Measurements from ENCODE around the gene DENR. TPM values are rescaled to one million over a fixed set of nuclear protein-coding genes. Genes with fewer than 3 reads are reported as not detected.
"Not testable (repeated sequence)": the region's sequence is repeated elsewhere in the genome, so short reads cannot be mapped to it uniquely, and the experiment has no call there.

Gene DENR
- polyA plus RNA-seq, 1 donor from 2014 or later: 85.1 TPM

GRCh38 chr12:122803937-122804336, 51.3 kb downstream of the DENR start:
- TF ChIP-seq SMC3 (conservative IDR thresholded peaks at IDR 0.05; ENCODE audit: poor library complexity) (no peak), POLR2AphosphoS5 (IDR thresholded peaks at IDR 0.05) (no peak), EP300 (conservative IDR thresholded peaks at IDR 0.05; ENCODE audit: poor library complexity, severe bottlenecking) (no peak), MXI1 (conservative IDR thresholded peaks at IDR 0.05; ENCODE audit: poor library complexity, severe bottlenecking) (no peak), TAF1 (IDR thresholded peaks at IDR 0.05; ENCODE audit: low read depth) (no peak), EZH2 (IDR thresholded peaks at IDR 0.05; ENCODE audit: borderline replicate concordance, insufficient read depth, low read length, poor library complexity, severe bottlenecking) (no peak), REST (IDR thresholded peaks at IDR 0.05; ENCODE audit: borderline replicate concordance) (no peak), CTCF (IDR thresholded peaks at IDR 0.05; ENCODE audit: poor library complexity, severe bottlenecking) (no peak), RAD21 (conservative IDR thresholded peaks at IDR 0.05) (no peak)

GRCh38 chr12:122804957-122805356, 52.3 kb downstream of the DENR start:
- H3K27me3 ChIP-seq (ENCODE audit: insufficient read depth, low read depth, low read length); H4K20me1 ChIP-seq (ENCODE audit: insufficient read depth); H3K79me2 ChIP-seq (replicated peaks; ENCODE audit: insufficient read depth, low read length); H3K4me3 ChIP-seq (ENCODE audit: low read length); H3K36me3 ChIP-seq (ENCODE audit: insufficient read depth, low read length); H3K9me3 ChIP-seq (ENCODE audit: low read length); H3K9me2 ChIP-seq (ENCODE audit: insufficient read depth, low read length); H3K4me2 ChIP-seq (ENCODE audit: low read length); H3F3A ChIP-seq (ENCODE audit: insufficient read depth, low read length, poor library complexity, severe bottlenecking); H2AFZ ChIP-seq (ENCODE audit: low read depth, low read length); H3K27ac ChIP-seq (ENCODE audit: low read length); H3K9ac ChIP-seq (ENCODE audit: low read length): not testable (repeated sequence)

More at GRCh38 chr12:122803937-122804336, 51.3 kb downstream of the DENR start:
- Histone ChIP-seq H3K36me3 (ENCODE audit: insufficient read depth, low read length) (no peaks in the 10 kb centered on the region), H3K4me2 (ENCODE audit: low read length) (no peak overlapping the region), H3F3A (ENCODE audit: insufficient read depth, low read length, poor library complexity, severe bottlenecking) (no peaks in the 10 kb centered on the region), H3K27me3 (ENCODE audit: insufficient read depth, low read depth, low read length) (no peaks in the 10 kb centered on the region), H3K79me2 (replicated peaks; ENCODE audit: insufficient read depth, low read length) (no peaks in the 10 kb centered on the region), H3K9me3 (ENCODE audit: low read length) (no peaks in the 10 kb centered on the region), H3K4me3 (ENCODE audit: low read length) (no peak overlapping the region), H3K9me2 (ENCODE audit: insufficient read depth, low read length) (no peaks in the 10 kb centered on the region), H4K20me1 (ENCODE audit: insufficient read depth) (no peaks in the 10 kb centered on the region), H2AFZ (ENCODE audit: low read depth, low read length) (no peak overlapping the region), H3K27ac (ENCODE audit: low read length) (no peak overlapping the region), H3K9ac (ENCODE audit: low read length) (no peak overlapping the region)

- Histone ChIP-seq H3K79me2 (replicated peaks; ENCODE audit: insufficient read depth, low read length) (no peaks in the 10 kb centered on the region), H3K4me2 (ENCODE audit: low read length) (no peak overlapping the region), H2AFZ (ENCODE audit: low read depth, low read length) (no peak overlapping the region), H3K9me3 (ENCODE audit: low read length) (no peaks in the 10 kb centered on the region), H3K9ac (ENCODE audit: low read length) (no peak overlapping the region), H3K27me3 (ENCODE audit: insufficient read depth, low read depth, low read length) (no peaks in the 10 kb centered on the region), H3K27ac (ENCODE audit: low read length) (no peak overlapping the region), H3F3A (ENCODE audit: insufficient read depth, low read length, poor library complexity, severe bottlenecking) (no peaks in the 10 kb centered on the region), H4K20me1 (ENCODE audit: insufficient read depth) (no peaks in the 10 kb centered on the region), H3K36me3 (ENCODE audit: insufficient read depth, low read length) (no peaks in the 10 kb centered on the region), H3K9me2 (ENCODE audit: insufficient read depth, low read length) (no peaks in the 10 kb centered on the region), H3K4me3 (ENCODE audit: low read length) (no peak overlapping the region)
- TF ChIP-seq TAF1 (IDR thresholded peaks at IDR 0.05; ENCODE audit: low read depth) (no peak), MXI1 (conservative IDR thresholded peaks at IDR 0.05; ENCODE audit: poor library complexity, severe bottlenecking) (no peak), REST (IDR thresholded peaks at IDR 0.05; ENCODE audit: borderline replicate concordance) (no peak), CTCF (IDR thresholded peaks at IDR 0.05; ENCODE audit: poor library complexity, severe bottlenecking) (no peak), RAD21 (conservative IDR thresholded peaks at IDR 0.05) (no peak), EP300 (conservative IDR thresholded peaks at IDR 0.05; ENCODE audit: poor library complexity, severe bottlenecking) (no peak), SMC3 (conservative IDR thresholded peaks at IDR 0.05; ENCODE audit: poor library complexity) (no peak), POLR2AphosphoS5 (IDR thresholded peaks at IDR 0.05) (no peak), EZH2 (IDR thresholded peaks at IDR 0.05; ENCODE audit: borderline replicate concordance, insufficient read depth, low read length, poor library complexity, severe bottlenecking) (no peak)
Measured at GRCh38 chr12:122807651-122808050, 55.0 kb downstream of the DENR start.

Data from neural cell (in vitro differentiated cells).